ENCODE measurements around the gene RERE.

RERE gene

GRCh38 chr1:8307628-8308027 lies 509.8 kb downstream of the RERE start:
- DNase-seq (ENCODE audit: low read depth in 2 of 2), result no peak

GRCh38 chr1:8303876-8304275 lies 513.6 kb downstream of the RERE start:
- no peak for DNase-seq (ENCODE audit: low read depth in 2 of 2)

GRCh38 chr1:8303141-8303540 lies 514.3 kb downstream of the RERE start:
- DNase-seq (ENCODE audit: low read depth in 2 of 2), result no peak
